Measurements from ENCODE around the gene CCDC57. TPM values are rescaled to one million over a fixed set of nuclear protein-coding genes. Genes with fewer than 3 reads are reported as not detected.
A peak's percentile ranks its signal among the peaks of the same experiment; 100 is the strongest.

The CCDC57 gene
- total and polyA plus RNA-seq, 2 of the 8 experiments (the other 6 are each of a cell fraction or from before 2014, with no cell fraction given), result 8.4 to 12.9 TPM

DNA sequence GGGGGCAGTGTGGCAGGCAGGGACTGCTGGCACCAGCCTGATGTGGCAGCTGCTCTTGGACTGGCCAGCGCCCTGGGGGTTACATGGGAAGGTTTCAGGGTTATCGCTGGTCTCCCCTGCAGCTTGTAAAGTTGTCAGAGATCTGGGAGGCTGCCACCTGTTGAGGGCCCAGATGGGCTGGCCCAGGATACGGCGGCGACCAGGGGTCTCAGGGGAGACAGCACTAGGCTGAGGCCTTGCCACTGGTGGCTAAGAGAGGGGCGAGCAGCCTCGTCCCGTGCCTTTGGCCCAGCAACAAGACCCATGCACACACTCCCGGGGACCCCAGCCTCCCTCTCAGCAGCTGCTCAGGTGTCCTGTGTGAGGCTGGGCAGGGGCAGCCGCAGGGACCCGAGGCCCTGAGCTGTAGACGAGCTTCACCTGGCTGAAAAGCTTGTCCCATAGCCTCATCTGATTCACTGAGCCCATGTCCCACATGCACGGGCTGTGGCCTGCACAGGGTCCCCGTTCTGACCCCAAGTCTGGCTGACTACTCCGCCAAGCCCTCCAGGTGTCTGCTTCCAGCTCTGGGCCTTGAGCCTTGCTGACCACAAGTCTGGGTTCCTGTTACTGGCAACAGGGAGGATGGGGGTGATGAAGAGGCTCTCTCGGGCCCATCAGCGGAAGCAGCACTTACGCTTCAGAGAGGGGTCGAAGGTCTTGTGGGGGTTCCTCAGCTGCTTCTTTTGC lies 153.2 kb downstream of the CCDC57 start:
- no peak overlapping the region for H2BK12ac ChIP-seq (ENCODE audit: low read depth, low read length)
- peak overlapping the region; percentile 68; the same call in 1 of the 2 replicates for H4K8ac ChIP-seq (ENCODE audit: extremely low read depth, insufficient read depth, low read length)
- H3K4me3 ChIP-seq (ENCODE audit: extremely low read depth in 1 of 4, insufficient read depth in 2 of 4, low read depth in 3 of 4, low read length in 4 of 4), result no peak overlapping the region
- no peak overlapping the region for H3K14ac ChIP-seq (ENCODE audit: insufficient read length)
- WGBS, 2 experiments (ENCODE audit: extremely low coverage in 1 of 2, insufficient coverage in 1 of 2, insufficient read length in 1 of 2, insufficient replicate concordance in 2 of 2, low coverage in 1 of 2, low lambda C conversion rate in 2 of 2, missing lambda C conversion rate in 1 of 2), result 92% methylated on average over 19 of the region's 19 CpGs; no CpG with 5 or more reads in 1 of the 2 experiments
- H3K9ac ChIP-seq (replicated peaks in 1 of 4; ENCODE audit: extremely low read depth in 1 of 4, low read depth in 3 of 4, low read length in 3 of 4), result no peak overlapping the region; a peak in 1 of 7 replicates
- no peak overlapping the region for H2AFZ ChIP-seq (ENCODE audit: low read length)
- H4K91ac ChIP-seq (replicated peaks; ENCODE audit: insufficient read length, low read length), result no peak overlapping the region
- CTCF ChIA-PET (ENCODE audit: partially characterized antibody), result interaction anchor here (0.9 to 1.7 kb wide), 5 partner anchors 10 to 93 kb away, joined by 3 to 8 read pairs (median 4); partner anchors contain the start of gene DCXR
- H4K20me1 ChIP-seq (replicated peaks in 1 of 2; ENCODE audit: control insufficient read depth in 1 of 2, insufficient read depth in 2 of 2, low read length in 2 of 2), result peaks cover 0 to 22% of the 10 kb centered on the region in 2 experiments
- no peak overlapping the region for H2BK20ac ChIP-seq (ENCODE audit: low read length)
- no peak overlapping the region for H3K18ac ChIP-seq (ENCODE audit: extremely low read depth, low read length)
- no peak overlapping the region for H3K56ac ChIP-seq (replicated peaks; ENCODE audit: insufficient read length, low read depth, low read length)
- no peak overlapping the region for H2BK120ac ChIP-seq (replicated peaks; ENCODE audit: low read depth, low read length)
- no peaks in the 10 kb centered on the region; the same call in 1 of the 2 replicates for H3K23me2 ChIP-seq (ENCODE audit: low read depth, low read length)
- POLR2A ChIA-PET (ENCODE audit: partially characterized antibody), result interaction anchor here (0.8 to 16.2 kb wide), 16 partner anchors 4 to 350 kb away, joined by 3 to 161 read pairs (median 6); partner anchors contain the start of genes DUS1L, GPS1, RAC3 and RFNG
- no peak overlapping the region for H2BK5ac ChIP-seq (ENCODE audit: low read depth, low read length)
- DNase-seq (ENCODE audit: low read depth in 1 of 2, low spot score in 2 of 2) (no peak), FAIRE-seq (no peak)
- no peaks in the 10 kb centered on the region for H3K27me3 ChIP-seq (replicated peaks in 1 of 4; ENCODE audit: control insufficient read depth in 3 of 4, extremely low read depth in 1 of 4, insufficient read depth in 3 of 4, low read length in 3 of 4)
- H3K4ac ChIP-seq (replicated peaks; ENCODE audit: insufficient read length, low read depth, low read length), result no peak overlapping the region
- no peaks in the 10 kb centered on the region for H3K79me2 ChIP-seq (ENCODE audit: control insufficient read depth in 1 of 2, insufficient read depth in 2 of 2, low read length in 2 of 2)
- H2BK15ac ChIP-seq (ENCODE audit: low read length), result no peak overlapping the region
- H3K4me1 ChIP-seq (replicated peaks in 1 of 4; ENCODE audit: control insufficient read depth in 3 of 4, insufficient read depth in 4 of 4, low read length in 3 of 4), result peaks cover 0 to under 1% (median 0%) of the 10 kb centered on the region in 4 experiments; a peak in 1 of 7 replicates
- H3K4me2 ChIP-seq (ENCODE audit: insufficient read depth in 1 of 2, low read depth in 2 of 2, low read length in 2 of 2), result no peak overlapping the region
- H3K27ac ChIP-seq (ENCODE audit: low read depth, low read length), result no peak overlapping the region
- H2AK5ac ChIP-seq (ENCODE audit: low read depth, low read length), result no peak overlapping the region
- H3K23ac ChIP-seq (ENCODE audit: insufficient read length), result no peak overlapping the region
- H3K79me1 ChIP-seq (ENCODE audit: low read depth, low read length), result peaks cover 1% of the 10 kb centered on the region; the same call in 1 of the 2 replicates
- peaks cover 15 to 38% (median 34%) of the 10 kb centered on the region in 4 experiments for H3K36me3 ChIP-seq (ENCODE audit: control insufficient read depth in 2 of 4, insufficient read depth in 4 of 4, low read length in 3 of 4)
- H3K9me3 ChIP-seq (ENCODE audit: insufficient read depth in 2 of 2, low read depth in 1 of 2, low read length in 1 of 2), result no peaks in the 10 kb centered on the region
- no peak overlapping the region for H4K5ac ChIP-seq (ENCODE audit: insufficient read length, low read depth, low read length)
- TF ChIP-seq POLR2AphosphoS5 (IDR thresholded peaks at IDR 0.05; ENCODE audit: low read depth, low read length) (peak; percentile 15; the same call in 1 of the 2 replicates), POLR2A (IDR thresholded peaks at IDR 0.05; ENCODE audit: control extremely low read depth in 1 of 2, low read depth in 2 of 2, low read length in 2 of 2) (peak in 1 of 2 experiments; percentile 55; a peak in 1 of 3 replicates), FOSL1 (IDR thresholded peaks at IDR 0.05; ENCODE audit: insufficient read depth, low read depth, low read length) (no peak)
